GM12878 (cell line): ENCODE data around the gene PSMA7.

ENCODE experiments used
- CTCF ChIP-seq, 3 experiments: IDR thresholded peaks in 2 of 3; conservative IDR thresholded peaks in 1 of 3; 2 replicates each; pipeline ENCODE4 v1.5.1; 2011; ENCODE audit warnings: low read depth in 3 of 3, low read length in 3 of 3, mild to moderate bottlenecking in 3 of 3, control low read depth in 2 of 3, moderate library complexity in 2 of 3, inconsistent platforms in 1 of 3, mixed read lengths in 1 of 3; ENCODE audit not compliant: control insufficient read depth in 2 of 3, insufficient read depth in 1 of 3; ENCODE audit errors: extremely low read depth in 1 of 3
- GABPA ChIP-seq: IDR thresholded peaks from 2 replicates; pipeline ENCODE4 v1.6.1; 2014; ENCODE audit warnings: antibody characterized with exemption, low read depth, mild to moderate bottlenecking, inconsistent platforms
- HCFC1 ChIP-seq: fragments of 150-350 bp; IDR thresholded peaks from 2 replicates; pipeline ENCODE4 v1.6.1; 2014; ENCODE audit warnings: low read length
- HDAC6 ChIP-seq: fragments of 200-600 bp; sonication (generic); IDR thresholded peaks from one replicate; pipeline ENCODE4 v1.8.0; 2017; ENCODE audit warnings: antibody characterized with exemption; ENCODE audit not compliant: unreplicated experiment
- NFIC ChIP-seq: IDR thresholded peaks from 2 replicates; pipeline ENCODE4 v1.6.1; 2012; ENCODE audit warnings: low read depth, mild to moderate bottlenecking, inconsistent platforms, low read length, moderate library complexity
- RAD21 ChIP-seq: IDR thresholded peaks from 2 replicates; pipeline ENCODE4 v1.6.1; 2011; ENCODE audit warnings: mild to moderate bottlenecking, low read depth, low read length, moderate library complexity; ENCODE audit not compliant: insufficient read depth
- TCF3 ChIP-seq: IDR thresholded peaks from 2 replicates; pipeline ENCODE4 v1.6.1; 2012; ENCODE audit warnings: low read depth, mild to moderate bottlenecking, low read length, borderline replicate concordance; ENCODE audit not compliant: insufficient read depth
- ZNF24 ChIP-seq: fragments of 450-650 bp; IDR thresholded peaks from 2 replicates; pipeline ENCODE4 v1.6.1; 2017; ENCODE audit warnings: antibody characterized with exemption, mild to moderate bottlenecking

GRCh38 chr20:62141043-62141396, 2.2 kb downstream of the PSMA7 start:
- TF ChIP-seq TCF3 (no peak), HDAC6 (no peak), ZNF24 (no peak), NFIC (no peak), RAD21 (no peak), GABPA (no peak), CTCF (IDR thresholded peaks at IDR 0.05 in 2 of 3, conservative IDR thresholded peaks at IDR 0.05 in 1 of 3; ENCODE audit: control insufficient read depth in 2 of 3, extremely low read depth in 1 of 3, insufficient read depth in 1 of 3, low read depth in 3 of 3, low read length in 3 of 3) (no peak), HCFC1 (no peak)
